Measurements from ENCODE around the gene REPIN1.
"Not testable (repeated sequence)": the region's sequence is repeated elsewhere in the genome, so short reads cannot be mapped to it uniquely, and the experiment has no call there.

Gene REPIN1

DNA sequence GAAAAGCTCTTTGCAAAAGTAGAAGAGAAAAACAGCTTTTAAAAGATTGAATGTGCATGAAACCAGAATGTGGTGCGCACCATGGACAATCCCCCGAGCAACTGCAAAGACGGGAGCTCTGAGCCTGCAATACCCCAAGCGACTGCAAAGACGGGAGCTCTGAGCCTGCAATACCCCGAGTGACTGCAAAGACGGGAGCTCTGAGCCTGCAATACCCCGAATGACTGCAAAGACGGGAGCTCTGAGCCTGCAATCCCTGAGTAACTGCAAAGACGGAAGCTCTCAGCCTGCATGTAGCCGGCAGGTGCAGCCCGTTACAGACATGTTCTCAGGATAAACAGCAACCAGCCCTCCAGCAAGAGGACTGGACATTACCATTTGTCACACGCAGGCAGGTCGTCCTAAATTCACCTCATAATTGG lies 16.7 kb downstream of the REPIN1 start:
- no peaks in the 10 kb centered on the region for H3K36me3 ChIP-seq (ENCODE audit: insufficient read depth, low read length)
- TF ChIP-seq, protein P1, sequence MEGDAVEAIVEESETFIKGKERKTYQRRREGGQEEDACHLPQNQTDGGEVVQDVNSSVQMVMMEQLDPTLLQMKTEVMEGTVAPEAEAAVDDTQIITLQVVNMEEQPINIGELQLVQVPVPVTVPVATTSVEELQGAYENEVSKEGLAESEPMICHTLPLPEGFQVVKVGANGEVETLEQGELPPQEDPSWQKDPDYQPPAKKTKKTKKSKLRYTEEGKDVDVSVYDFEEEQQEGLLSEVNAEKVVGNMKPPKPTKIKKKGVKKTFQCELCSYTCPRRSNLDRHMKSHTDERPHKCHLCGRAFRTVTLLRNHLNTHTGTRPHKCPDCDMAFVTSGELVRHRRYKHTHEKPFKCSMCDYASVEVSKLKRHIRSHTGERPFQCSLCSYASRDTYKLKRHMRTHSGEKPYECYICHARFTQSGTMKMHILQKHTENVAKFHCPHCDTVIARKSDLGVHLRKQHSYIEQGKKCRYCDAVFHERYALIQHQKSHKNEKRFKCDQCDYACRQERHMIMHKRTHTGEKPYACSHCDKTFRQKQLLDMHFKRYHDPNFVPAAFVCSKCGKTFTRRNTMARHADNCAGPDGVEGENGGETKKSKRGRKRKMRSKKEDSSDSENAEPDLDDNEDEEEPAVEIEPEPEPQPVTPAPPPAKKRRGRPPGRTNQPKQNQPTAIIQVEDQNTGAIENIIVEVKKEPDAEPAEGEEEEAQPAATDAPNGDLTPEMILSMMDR (IDR thresholded peaks at IDR 0.05; ENCODE audit: low read length): no peak
- no peak for TF ChIP-seq EZH2 (IDR thresholded peaks at IDR 0.05; ENCODE audit: borderline replicate concordance, low read length)
- no peak overlapping the region for H3K27ac ChIP-seq (ENCODE audit: low read depth, low read length, poor library complexity, severe bottlenecking)
- no peaks in the 10 kb centered on the region for H3F3A ChIP-seq (ENCODE audit: insufficient read depth, low read length)
- peaks cover 42% of the 10 kb centered on the region for H3K4me1 ChIP-seq (ENCODE audit: insufficient read depth, low read length, severe bottlenecking)
- no peak overlapping the region for H3K4me2 ChIP-seq (ENCODE audit: low read length)
- no peaks in the 10 kb centered on the region for H4K20me1 ChIP-seq (ENCODE audit: insufficient read depth, low read length)
- no peak overlapping the region for H3K4me3 ChIP-seq (ENCODE audit: low read depth, low read length, poor library complexity, severe bottlenecking)
- no peak overlapping the region for H3K9ac ChIP-seq (ENCODE audit: low read length)
- no peaks in the 10 kb centered on the region for H3K27me3 ChIP-seq (ENCODE audit: insufficient read depth, low read length)
- no peak overlapping the region for H2AFZ ChIP-seq (ENCODE audit: low read length)
- no peaks in the 10 kb centered on the region for H3K9me2 ChIP-seq (ENCODE audit: low read depth, low read length)
- no peaks in the 10 kb centered on the region for H3K9me3 ChIP-seq (ENCODE audit: low read length)
- H3K79me2 ChIP-seq (ENCODE audit: insufficient read depth, low read length): no peaks in the 10 kb centered on the region

GRCh38 chr7:150385884-150386283 lies 17.3 kb downstream of the REPIN1 start:
- H3K79me2 ChIP-seq (ENCODE audit: insufficient read depth, low read length); H3K9me2 ChIP-seq (ENCODE audit: low read depth, low read length); H3K36me3 ChIP-seq (ENCODE audit: insufficient read depth, low read length); H3K4me3 ChIP-seq (ENCODE audit: low read depth, low read length, poor library complexity, severe bottlenecking); H2AFZ ChIP-seq (ENCODE audit: low read length); H3K27ac ChIP-seq (ENCODE audit: low read depth, low read length, poor library complexity, severe bottlenecking); H3K4me2 ChIP-seq (ENCODE audit: low read length); H4K20me1 ChIP-seq (ENCODE audit: insufficient read depth, low read length); H3F3A ChIP-seq (ENCODE audit: insufficient read depth, low read length); H3K9me3 ChIP-seq (ENCODE audit: low read length); H3K27me3 ChIP-seq (ENCODE audit: insufficient read depth, low read length); H3K9ac ChIP-seq (ENCODE audit: low read length): not testable (repeated sequence)
- peaks cover 36% of the 10 kb centered on the region for H3K4me1 ChIP-seq (ENCODE audit: insufficient read depth, low read length, severe bottlenecking)

GRCh38 chr7:150388306-150388705 lies 19.7 kb downstream of the REPIN1 start:
- Histone ChIP-seq H3K9ac (ENCODE audit: low read length) (no peak overlapping the region), H3K4me1 (ENCODE audit: insufficient read depth, low read length, severe bottlenecking) (peaks cover 15% of the 10 kb centered on the region), H4K20me1 (ENCODE audit: insufficient read depth, low read length) (no peaks in the 10 kb centered on the region), H3K9me2 (ENCODE audit: low read depth, low read length) (no peaks in the 10 kb centered on the region), H3K27me3 (ENCODE audit: insufficient read depth, low read length) (no peaks in the 10 kb centered on the region), H3K27ac (ENCODE audit: low read depth, low read length, poor library complexity, severe bottlenecking) (no peak overlapping the region), H3K4me3 (ENCODE audit: low read depth, low read length, poor library complexity, severe bottlenecking) (no peak overlapping the region), H3K4me2 (ENCODE audit: low read length) (no peak overlapping the region), H3K9me3 (ENCODE audit: low read length) (no peaks in the 10 kb centered on the region), H3F3A (ENCODE audit: insufficient read depth, low read length) (no peaks in the 10 kb centered on the region), H2AFZ (ENCODE audit: low read length) (no peak overlapping the region), H3K36me3 (ENCODE audit: insufficient read depth, low read length) (peaks cover 4% of the 10 kb centered on the region; the same call in 1 of the 2 replicates), H3K79me2 (ENCODE audit: insufficient read depth, low read length) (no peaks in the 10 kb centered on the region)
- TF ChIP-seq, protein P1 (IDR thresholded peaks at IDR 0.05; ENCODE audit: low read length): no peak
- TF ChIP-seq EZH2 (IDR thresholded peaks at IDR 0.05; ENCODE audit: borderline replicate concordance, low read length): no peak

- peaks cover 4% of the 10 kb centered on the region; the same call in 1 of the 2 replicates for H3K36me3 ChIP-seq (ENCODE audit: insufficient read depth, low read length)
- no peaks in the 10 kb centered on the region for H3F3A ChIP-seq (ENCODE audit: insufficient read depth, low read length)
- peaks cover 8% of the 10 kb centered on the region for H3K4me1 ChIP-seq (ENCODE audit: insufficient read depth, low read length, severe bottlenecking)
- no peaks in the 10 kb centered on the region for H3K9me2 ChIP-seq (ENCODE audit: low read depth, low read length)
- no peaks in the 10 kb centered on the region for H3K9me3 ChIP-seq (ENCODE audit: low read length)
- H3K4me3 ChIP-seq (ENCODE audit: low read depth, low read length, poor library complexity, severe bottlenecking): no peak overlapping the region
- H3K9ac ChIP-seq (ENCODE audit: low read length): no peak overlapping the region
- H2AFZ ChIP-seq (ENCODE audit: low read length): no peak overlapping the region
- H4K20me1 ChIP-seq (ENCODE audit: insufficient read depth, low read length): no peaks in the 10 kb centered on the region
- H3K27ac ChIP-seq (ENCODE audit: low read depth, low read length, poor library complexity, severe bottlenecking): no peak overlapping the region
- no peak overlapping the region for H3K4me2 ChIP-seq (ENCODE audit: low read length)
- no peak for TF ChIP-seq EZH2 (IDR thresholded peaks at IDR 0.05; ENCODE audit: borderline replicate concordance, low read length)
- TF ChIP-seq, protein P1 (IDR thresholded peaks at IDR 0.05; ENCODE audit: low read length): peak; percentile 94
- H3K79me2 ChIP-seq (ENCODE audit: insufficient read depth, low read length): no peaks in the 10 kb centered on the region
- no peaks in the 10 kb centered on the region for H3K27me3 ChIP-seq (ENCODE audit: insufficient read depth, low read length)
These were observed 20.3 kb downstream of the REPIN1 start for GRCh38 chr7:150388709-150389531.
